ENCODE measurements around the gene COL23A1.

- TF ChIP-seq ZNF510 (tag by site-specific recombination; IDR thresholded peaks at IDR 0.05; ENCODE audit: insufficient replicate concordance) (no peak), CTCF (tag by site-specific recombination; IDR thresholded peaks at IDR 0.05) (no peak), ZNF660 (tag by site-specific recombination; IDR thresholded peaks at IDR 0.05) (no peak), KLF10 (tag by site-specific recombination; IDR thresholded peaks at IDR 0.05) (no peak)
These were observed 264.4 kb downstream of the COL23A1 start for GRCh38 chr5:178325679-178326373.

Data from HEK293 (cell line).